ENCODE measurements around the gene MSN.

GRCh38 chrX:65720381-65720964 is 53.0 kb downstream of the MSN start:
- no peak for TF ChIP-seq CTCF (IDR thresholded peaks at IDR 0.05; ENCODE audit: low read length)
- TF ChIP-seq EZH2 (optimal IDR thresholded peaks at IDR 0.05; ENCODE audit: low read depth, low read length), result no peak

Measured in MM.1S (cell line).